ENCODE measurements around the gene USP49.
A peak's percentile ranks its signal among the peaks of the same experiment; 100 is the strongest.
"Not testable (repeated sequence)": the region's sequence is repeated elsewhere in the genome, so short reads cannot be mapped to it uniquely, and the experiment has no call there.

Gene USP49

GRCh38 chr6:41895300-41896233 is at the start of gene USP49:
Gene USP49 (minus strand): TSS chr6:41895375. CDS start chr6:41806983, 88,392 bp downstream.
- DNase-seq, result peak; percentile 93

DNA sequence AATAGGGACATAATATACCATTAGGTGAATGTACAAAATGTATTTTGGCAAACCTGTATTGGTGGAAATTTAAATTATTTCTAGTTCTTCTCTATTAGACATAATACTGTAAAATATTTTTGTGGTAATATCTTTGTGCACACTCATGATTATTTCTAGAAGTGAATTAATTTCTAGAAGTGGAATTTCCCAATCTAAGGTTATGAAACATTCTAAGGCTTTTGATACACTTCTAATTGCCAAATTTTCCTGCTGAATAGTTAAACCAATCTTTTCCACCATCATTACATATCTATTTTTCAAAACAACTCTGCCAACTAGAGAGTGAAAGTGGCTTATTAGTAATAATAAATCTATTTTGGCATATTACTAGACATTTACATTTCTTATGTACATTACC is 48.3 kb upstream of the USP49 start:
- peak; percentile 47 for DNase-seq

DNA sequence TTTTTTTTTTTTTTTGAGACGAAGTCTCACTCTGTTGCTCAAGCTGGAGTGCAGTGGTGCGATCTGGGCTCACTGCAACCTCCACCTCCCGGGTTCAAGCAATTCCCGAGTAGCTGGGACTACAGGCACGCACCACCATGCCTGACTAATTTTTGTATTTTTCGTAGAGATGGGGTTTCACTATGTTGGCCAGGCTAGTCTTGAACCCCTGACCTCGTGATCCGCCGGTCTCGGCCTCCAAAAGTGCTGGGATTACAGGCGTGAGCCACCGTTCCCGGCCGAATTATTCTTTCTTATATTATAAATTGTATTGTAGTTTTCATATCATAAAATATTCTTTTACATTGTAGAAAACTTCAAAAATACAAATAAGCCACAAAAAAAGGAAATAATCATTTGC is 47.7 kb upstream of the USP49 start:
- DNase-seq, result not testable (repeated sequence)

DNA sequence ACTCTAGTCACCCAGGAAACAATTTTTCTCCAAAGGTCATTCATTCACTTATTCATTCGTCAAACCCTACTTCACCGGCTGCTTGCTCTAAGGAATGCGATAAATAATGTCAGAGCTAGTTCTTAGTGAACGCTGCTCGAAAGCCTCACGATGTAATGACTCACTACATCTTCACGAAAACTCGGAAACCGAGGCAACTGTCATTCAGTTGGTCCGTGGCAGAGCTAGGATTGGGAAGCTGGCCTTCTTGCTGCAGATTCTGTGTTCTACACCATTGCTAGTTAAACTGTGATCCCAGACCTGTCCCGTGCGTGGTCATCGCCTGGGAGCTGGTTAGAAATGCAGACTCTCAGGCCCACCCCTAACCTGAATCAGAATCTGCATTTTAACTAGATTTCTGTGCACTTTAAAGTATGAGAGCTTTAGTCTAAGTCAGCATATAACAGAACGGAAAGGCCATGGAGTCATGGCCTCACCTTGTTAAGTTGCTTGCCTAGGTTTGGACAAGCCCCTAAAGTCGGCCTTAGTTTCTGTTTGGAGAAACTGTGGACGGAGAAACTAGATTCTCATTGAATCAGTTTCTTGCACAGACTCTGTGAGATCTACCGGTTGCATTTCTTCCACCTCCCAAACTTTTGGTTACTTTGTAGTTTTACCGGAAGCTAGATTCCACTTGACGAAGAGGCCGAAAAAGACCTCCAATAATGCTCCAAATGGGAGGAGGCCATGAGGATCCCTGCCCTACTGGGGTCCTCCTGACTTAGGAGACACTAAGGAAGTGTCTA is 47.1 kb upstream of the USP49 start:
- DNase-seq, result no peak

DNA sequence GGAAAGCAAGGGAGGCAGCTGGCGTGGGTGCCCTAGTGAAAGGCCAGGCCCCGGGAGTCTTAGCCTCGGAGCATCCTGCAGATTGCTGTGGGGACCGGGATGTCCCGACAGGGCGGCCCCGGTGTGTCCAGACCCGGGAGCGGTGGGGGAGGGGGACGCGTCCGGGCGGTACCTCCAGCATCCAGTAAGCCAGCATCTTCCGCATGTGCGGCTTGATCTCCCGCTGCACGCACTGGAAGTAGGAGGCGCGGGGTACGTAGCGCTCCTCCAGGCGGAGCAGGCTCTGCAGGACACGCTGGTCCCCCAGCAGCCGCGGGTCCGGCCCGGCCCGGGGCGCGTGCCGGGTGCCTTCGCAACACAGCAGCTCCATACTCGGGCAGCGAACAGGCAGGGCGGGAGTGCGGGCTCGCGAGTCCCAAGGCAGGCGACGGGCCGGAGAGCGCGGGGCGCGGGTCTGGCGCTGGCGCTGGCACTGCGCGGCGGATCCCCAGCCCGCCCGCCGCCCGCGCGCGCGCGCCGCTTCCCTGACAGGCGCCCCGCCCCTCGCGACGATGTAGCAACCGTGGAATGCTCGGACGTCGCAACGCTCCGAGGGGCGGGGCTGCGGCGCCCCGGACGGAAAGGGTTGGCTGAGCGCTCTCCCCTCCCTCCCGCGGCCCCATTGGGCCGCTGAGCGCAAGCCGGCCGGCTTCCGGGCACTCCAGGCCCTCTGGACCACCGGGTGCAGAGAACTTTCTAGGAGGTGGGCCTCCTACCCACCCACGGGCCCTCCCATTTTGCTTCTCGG is 46.3 kb upstream of the USP49 start, which contains the start of gene CCND3:
CCND3 (minus strand) TSS at position 529 of the 787 bp plus-strand sequence; CDS start at position 370, 159 bp downstream.
- DNase-seq, result peak; percentile 98

DNA sequence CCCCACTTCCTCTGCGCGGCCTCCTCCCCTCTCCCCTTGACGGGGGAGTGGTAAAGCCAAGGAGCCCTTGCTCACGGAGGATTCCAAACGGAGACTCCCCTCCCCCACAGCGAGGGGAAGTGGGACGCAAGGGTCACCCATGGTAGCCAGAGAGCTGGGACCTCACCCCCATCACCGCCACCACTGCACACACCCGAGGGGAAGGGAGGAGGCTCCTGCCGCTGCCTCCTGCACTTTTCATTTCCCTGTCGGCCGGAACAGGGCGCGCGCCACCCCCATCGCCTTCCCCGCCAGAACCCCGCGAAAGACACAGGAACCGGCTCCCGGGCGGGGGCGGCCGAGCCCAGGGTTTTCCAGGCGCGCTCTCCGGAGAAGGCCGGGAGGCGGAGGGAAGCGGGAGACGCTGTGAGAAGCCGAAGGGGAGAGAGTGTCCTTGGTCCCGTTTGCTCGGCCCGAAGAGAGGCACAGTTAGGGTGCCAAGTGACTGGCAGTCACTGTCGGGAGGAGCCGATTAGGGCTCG is 45.6 kb upstream of the USP49 start:
- DNase-seq, result peak; percentile 42

GRCh38 chr6:41939848-41940758 is 44.9 kb upstream of the USP49 start:
- DNase-seq, result no peak

DNA sequence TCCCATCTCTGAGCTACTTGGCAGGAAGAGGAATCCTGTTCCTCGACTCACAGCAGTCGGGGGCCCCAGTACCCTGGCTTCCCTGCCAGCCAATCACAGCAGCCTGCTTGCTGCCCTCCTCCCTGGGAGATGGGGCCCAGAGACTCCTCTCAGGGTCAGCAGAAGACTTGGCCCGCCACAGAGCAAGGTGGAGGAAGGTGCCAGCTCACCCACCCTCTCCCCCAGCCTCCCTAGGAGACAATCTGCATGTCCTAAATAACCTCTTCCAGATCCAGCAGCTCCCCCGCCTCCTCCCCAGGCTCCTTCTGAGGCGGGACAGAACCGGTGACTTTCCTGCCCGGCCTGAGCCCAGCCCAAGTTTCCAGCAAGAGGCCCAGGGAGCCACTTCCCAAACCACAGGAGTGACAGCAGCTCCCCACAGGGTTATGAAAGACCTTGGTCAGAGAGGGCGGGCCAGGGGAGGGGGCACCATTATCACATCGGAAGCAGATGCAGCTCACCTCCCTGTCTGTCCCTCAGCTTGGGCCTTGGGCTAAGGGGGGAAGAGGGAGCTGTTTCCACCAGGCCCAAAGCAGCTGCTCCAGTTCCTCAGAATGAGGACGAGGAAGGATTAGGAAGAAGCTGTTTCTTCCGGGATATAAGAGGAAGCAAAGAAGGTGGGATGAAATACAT is 44.1 kb upstream of the USP49 start:
- peak; percentile 79 for DNase-seq

DNA sequence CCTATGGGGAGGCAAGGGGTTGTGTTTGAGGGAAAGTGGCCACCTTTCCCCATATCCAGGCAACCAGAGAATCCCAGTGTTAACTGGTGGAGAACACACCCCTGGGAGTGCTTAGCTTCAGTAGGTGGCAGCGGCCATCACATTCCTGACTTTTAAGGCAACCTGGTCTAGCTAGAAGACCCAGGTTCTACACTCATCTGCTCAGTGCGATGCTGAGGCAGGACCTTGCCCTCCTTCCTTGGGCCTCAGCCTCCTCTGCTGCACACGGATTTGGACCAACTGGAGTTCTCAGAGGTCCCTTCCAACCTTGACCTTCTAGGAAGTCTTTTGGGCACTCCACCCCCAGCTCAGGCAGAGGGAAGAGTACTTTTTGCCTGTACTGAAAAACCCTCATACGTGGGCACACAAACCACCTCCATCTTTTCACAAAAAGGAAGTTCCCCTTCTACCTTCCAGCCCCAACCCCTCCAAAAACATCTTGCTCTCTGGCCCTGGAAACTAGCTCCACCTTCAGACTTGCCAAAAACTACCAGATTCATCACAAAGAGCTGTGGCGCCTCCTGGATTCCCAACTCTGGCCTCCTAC is 43.5 kb upstream of the USP49 start:
- no peak for DNase-seq

GRCh38 chr6:41937861-41938574 is 42.8 kb upstream of the USP49 start:
- peak; percentile 68 for DNase-seq

DNA sequence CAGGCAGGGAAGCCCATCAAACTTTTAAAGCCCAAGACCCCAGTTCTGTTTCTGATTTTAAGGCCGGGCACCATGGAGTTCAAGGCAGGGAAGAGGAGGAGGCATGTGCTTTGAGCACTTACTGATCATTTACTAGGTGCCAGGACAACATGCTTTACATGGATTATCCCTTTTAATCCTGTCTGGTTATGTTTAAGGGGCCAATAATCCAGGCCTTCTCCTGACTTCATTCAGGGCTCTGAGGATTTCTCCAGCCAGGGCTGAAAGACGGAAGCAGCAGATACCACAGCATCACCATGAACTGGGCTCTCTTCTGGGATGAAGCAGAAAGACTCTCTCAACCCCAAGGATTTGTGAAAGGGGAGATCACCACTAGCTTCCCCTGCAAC is 42.3 kb upstream of the USP49 start:
- no peak for DNase-seq

DNA sequence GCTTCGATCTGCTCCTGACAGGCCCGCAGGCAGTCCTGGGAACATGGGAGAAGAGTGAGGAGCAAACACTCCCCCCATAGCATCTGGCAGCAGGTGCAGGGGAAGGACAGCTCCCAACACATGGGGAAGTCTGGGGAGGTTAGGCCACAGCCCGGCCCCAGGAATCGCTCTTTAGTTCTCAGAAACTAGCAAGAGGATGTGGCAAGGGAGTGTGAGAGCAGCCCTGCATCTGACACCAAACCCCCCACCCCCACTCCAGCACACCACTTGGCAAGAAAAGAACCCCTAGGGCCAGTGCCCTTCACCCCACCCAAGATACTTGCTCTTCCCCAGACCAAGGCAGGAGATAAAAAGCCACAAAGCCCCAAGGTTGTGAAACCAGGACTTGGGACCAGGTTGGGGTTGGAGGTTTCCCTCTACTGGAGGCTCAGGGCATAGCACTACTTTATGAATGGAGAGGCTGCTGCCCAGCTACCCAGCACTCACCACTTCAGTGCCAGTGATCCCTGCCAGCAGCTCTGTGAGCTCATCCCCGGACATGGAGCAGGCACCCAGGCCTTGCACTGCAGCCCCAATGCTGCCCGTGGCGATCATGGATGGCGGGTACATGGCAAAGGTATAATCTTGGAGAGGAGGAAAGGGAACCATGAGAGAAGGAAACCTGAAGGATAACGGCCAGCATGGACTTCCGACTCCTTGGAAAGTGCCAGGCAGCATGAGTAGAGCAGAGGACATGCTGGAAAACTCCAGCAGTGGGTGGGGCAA is 41.1 kb upstream of the USP49 start:
- peak; percentile 85 for DNase-seq

DNA sequence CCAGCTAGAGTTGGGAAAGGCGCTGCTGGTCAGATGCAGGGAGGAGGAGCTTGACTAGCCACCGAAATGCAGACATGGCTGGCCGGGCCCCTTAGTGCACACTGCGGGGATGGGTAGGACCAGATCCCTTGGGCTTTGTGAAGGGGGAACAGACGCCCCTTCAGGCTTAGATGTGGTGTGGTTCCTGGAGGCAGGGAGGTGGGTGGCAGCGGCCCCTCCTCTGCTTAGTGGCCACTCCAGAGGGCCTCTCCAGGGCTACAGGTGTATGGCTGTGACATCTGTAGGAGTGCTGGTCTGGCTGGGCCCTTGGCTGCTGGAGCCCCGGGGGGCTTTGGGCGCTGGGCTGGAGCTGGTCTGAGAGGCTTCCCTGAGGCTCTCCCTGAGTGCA is 40.5 kb upstream of the USP49 start:
- no peak for DNase-seq

DNA sequence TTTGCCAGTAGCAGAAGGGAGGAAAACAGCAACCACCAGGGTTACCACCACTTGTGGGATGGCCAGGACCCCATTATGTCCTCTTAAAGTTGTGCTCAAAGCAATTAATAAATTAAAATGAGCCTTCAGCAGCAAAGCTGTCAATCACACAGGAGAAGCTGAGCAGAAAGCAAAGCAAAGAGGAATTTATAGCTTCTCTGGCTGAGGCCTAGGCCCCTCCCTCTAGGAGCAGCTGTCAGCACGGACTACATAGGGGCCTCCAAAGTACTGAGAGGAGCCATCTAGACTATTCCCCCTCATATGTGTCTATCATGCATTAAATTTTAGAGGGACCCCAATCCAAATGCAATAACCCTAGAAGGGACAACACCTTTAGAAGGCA is 40.0 kb upstream of the USP49 start:
- no peak for DNase-seq

- no peak for DNase-seq
Measured at GRCh38 chr6:41934278-41935192, 39.4 kb upstream of the USP49 start.

DNA sequence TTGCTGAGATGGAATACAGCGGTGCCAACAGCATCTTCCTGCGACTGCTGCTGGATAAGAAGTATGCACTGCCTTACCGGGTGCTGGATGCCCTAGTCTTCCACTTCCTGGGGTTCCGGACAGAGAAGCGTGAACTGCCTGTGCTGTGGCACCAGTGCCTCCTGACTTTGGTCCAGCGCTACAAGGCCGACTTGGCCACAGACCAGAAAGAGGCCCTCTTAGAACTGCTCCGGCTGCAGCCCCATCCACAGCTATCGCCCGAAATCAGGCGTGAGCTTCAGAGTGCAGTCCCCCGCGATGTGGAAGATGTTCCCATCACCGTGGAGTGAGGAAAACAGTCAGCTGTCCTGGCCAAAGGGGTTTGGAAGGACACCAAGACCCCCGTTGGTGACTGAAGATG is 37.2 kb upstream of the USP49 start:
- DNase-seq, result no peak

GRCh38 chr6:41931792-41932191 is 36.6 kb upstream of the USP49 start:
- DNase-seq, result no peak

DNA sequence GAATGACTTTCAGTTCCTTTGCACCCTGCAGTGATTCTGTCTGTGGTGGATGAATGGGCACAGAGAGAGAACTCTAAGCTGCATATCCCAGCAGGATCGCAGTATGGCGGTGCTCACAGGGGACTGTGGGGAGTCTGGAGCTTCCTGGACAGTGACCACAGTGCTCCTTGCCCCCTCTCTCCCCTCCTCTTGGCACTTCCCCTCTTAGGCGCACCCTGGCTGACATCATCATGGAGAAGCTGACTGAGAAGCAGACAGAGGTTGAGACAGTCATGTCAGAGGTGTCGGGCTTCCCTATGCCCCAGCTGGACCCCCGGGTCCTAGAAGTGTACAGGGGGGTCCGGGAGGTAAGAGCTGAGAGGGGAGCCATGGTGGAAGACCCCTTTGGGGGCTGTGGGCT is 34.7 kb upstream of the USP49 start:
- peak; percentile 46 for DNase-seq

All from suppressor macrophage treated with lipopolysaccharide for 4 hours (primary cell).